Mesangial cell (primary cell): ENCODE measurements around the gene AVPR1B. TPM values are rescaled to one million over a fixed set of nuclear protein-coding genes. Genes with fewer than 3 reads are reported as not detected.

Experiments used
- total RNA-seq: library from RNA; depleted of rRNA; stranded (reverse); fragments of >200 nt; gene quantifications from 2 replicates; pipeline ENCODE4 v1.2.3, GENCODE V29; 2015

AVPR1B gene, protein sequence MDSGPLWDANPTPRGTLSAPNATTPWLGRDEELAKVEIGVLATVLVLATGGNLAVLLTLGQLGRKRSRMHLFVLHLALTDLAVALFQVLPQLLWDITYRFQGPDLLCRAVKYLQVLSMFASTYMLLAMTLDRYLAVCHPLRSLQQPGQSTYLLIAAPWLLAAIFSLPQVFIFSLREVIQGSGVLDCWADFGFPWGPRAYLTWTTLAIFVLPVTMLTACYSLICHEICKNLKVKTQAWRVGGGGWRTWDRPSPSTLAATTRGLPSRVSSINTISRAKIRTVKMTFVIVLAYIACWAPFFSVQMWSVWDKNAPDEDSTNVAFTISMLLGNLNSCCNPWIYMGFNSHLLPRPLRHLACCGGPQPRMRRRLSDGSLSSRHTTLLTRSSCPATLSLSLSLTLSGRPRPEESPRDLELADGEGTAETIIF
- 0.13 TPM in 1 of 2 replicates, not detected in the other for total RNA-seq

GRCh38 chr1:206117151-206117948 is at the start of gene AVPR1B:
Gene AVPR1B, minus strand, starts transcription at chr1:206117388. Its CDS starts 498 bp downstream, at chr1:206116890.

Other genes starting within 250 kb of the AVPR1B start
- not detected in 2 replicates for gene SLC26A9, start 173.9 kb downstream of the AVPR1B start, total RNA-seq
- gene RAB7B, start 114.0 kb downstream of the AVPR1B start, total RNA-seq = 0.33 and 1.6 TPM in 2 replicates
- 0.13 TPM in 1 of 2 replicates, not detected in the other for gene CTSE, start 93.5 kb downstream of the AVPR1B start, total RNA-seq
- gene RHEX, start 64.2 kb downstream of the AVPR1B start, total RNA-seq = 1.3 and 12.0 TPM in 2 replicates
- gene FAM72A, start 85.5 kb upstream of the AVPR1B start, total RNA-seq = 1.6 and 7.7 TPM in 2 replicates
- gene SRGAP2, start 86.2 kb upstream of the AVPR1B start, total RNA-seq = 45.0 and 45.8 TPM in 2 replicates